CD14-positive monocyte (primary cell): ENCODE results near the gene KCNT2. TPM values are rescaled to one million over a fixed set of nuclear protein-coding genes. Genes with fewer than 3 reads are reported as not detected.

Experiments
- DNase-seq, 3 donors: peaks; one replicate each; pipeline ENCODE4 v3.0.0-alpha.2; 2011 to 2022
- H2AFZ ChIP-seq: 2 replicates; pipeline ENCODE4 v1.6.0; 2012; ENCODE audit warnings: mild to moderate bottlenecking, low read depth, low read length, inconsistent platforms; ENCODE audit not compliant: insufficient read depth, poor library complexity, severe bottlenecking
- H3K27ac ChIP-seq, 2 donors: 1 replicate in 1 of 2; 2 replicates in 1 of 2; pipeline ENCODE4 v1.5.1; 2012 to 2013; ENCODE audit warnings: low read length in 2 of 2, control low read depth in 1 of 2, inconsistent platforms in 1 of 2, low read depth in 1 of 2, mild to moderate bottlenecking in 1 of 2
- H3K27me3 ChIP-seq, 2 donors: one replicate each; pipeline versions ENCODE4 v1.6.0 to v1.6.1; 2011 to 2013; ENCODE audit warnings: low read length in 2 of 2; ENCODE audit not compliant: control insufficient read depth in 2 of 2, insufficient read depth in 2 of 2
- H3K36me3 ChIP-seq, 2 donors: replicated peaks in 1 of 2; 1 replicate in 1 of 2; 2 replicates in 1 of 2; pipeline versions ENCODE4 v1.5.1 to v1.6.1; 2012 to 2013; ENCODE audit warnings: low read length in 2 of 2, control low read depth in 1 of 2, inconsistent platforms in 1 of 2, mild to moderate bottlenecking in 1 of 2; ENCODE audit not compliant: insufficient read depth in 2 of 2, control insufficient read depth in 1 of 2
- H3K4me1 ChIP-seq, 2 donors: 1 replicate in 1 of 2; 2 replicates in 1 of 2; pipeline versions ENCODE4 v1.5.1 to v1.6.1; 2012 to 2013; ENCODE audit warnings: low read length in 2 of 2, control low read depth in 1 of 2, inconsistent platforms in 1 of 2, mild to moderate bottlenecking in 1 of 2, moderate library complexity in 1 of 2; ENCODE audit not compliant: insufficient read depth in 2 of 2, control insufficient read depth in 1 of 2
- H3K4me2 ChIP-seq: replicated peaks from 2 replicates; pipeline ENCODE3; 2012; ENCODE audit warnings: low read length, moderate library complexity, mild to moderate bottlenecking; ENCODE audit not compliant: poor library complexity, severe bottlenecking; ENCODE audit errors: extremely low read depth
- H3K4me3 ChIP-seq, 3 experiments: fragments of 200-600 bp in 1 of 3; sonication (generic) in 1 of 3; replicated peaks in 1 of 3; 1 replicate in 2 of 3; 2 replicates in 1 of 3; pipeline ENCODE4 v1.5.1; 2011 to 2013; ENCODE audit warnings: low read length in 3 of 3, mild to moderate bottlenecking in 3 of 3, control low read depth in 2 of 3, low read depth in 2 of 3, inconsistent platforms in 1 of 3, moderate library complexity in 1 of 3
- H3K79me2 ChIP-seq: 2 replicates; pipeline ENCODE4 v1.6.0; 2012; ENCODE audit warnings: mild to moderate bottlenecking, control low read depth, inconsistent platforms, low read length, moderate library complexity; ENCODE audit not compliant: insufficient read depth
- H3K9ac ChIP-seq: 2 replicates; pipeline ENCODE4 v1.6.0; 2017; ENCODE audit warnings: low read length, mild to moderate bottlenecking; ENCODE audit not compliant: insufficient read depth, poor library complexity, severe bottlenecking
- H3K9me3 ChIP-seq, 2 donors: replicated peaks in 1 of 2; 1 replicate in 1 of 2; 2 replicates in 1 of 2; pipeline versions ENCODE4 v1.5.1 to v1.6.1; 2012 to 2013; ENCODE audit warnings: low read length in 2 of 2, control low read depth in 1 of 2; ENCODE audit not compliant: control insufficient read depth in 1 of 2, insufficient read depth in 1 of 2
- H4K20me1 ChIP-seq: 2 replicates; pipeline ENCODE4 v1.6.0; 2012; ENCODE audit warnings: mild to moderate bottlenecking, low read length, control low read depth, moderate library complexity; ENCODE audit not compliant: insufficient read depth
- H3K27ac Mint-ChIP-seq, 7 donors: one replicate each; pipeline ENCODE4 v1.8.0; 2020; ENCODE audit warnings: mild to moderate bottlenecking in 7 of 7, mixed read lengths in 7 of 7, moderate library complexity in 6 of 7, inconsistent platforms in 2 of 7
- H3K27me3 Mint-ChIP-seq, 3 donors: one replicate each; pipeline ENCODE4 v1.8.0; 2021 to 2022; ENCODE audit warnings: low read depth in 3 of 3, mild to moderate bottlenecking in 3 of 3, mixed read lengths in 3 of 3, moderate library complexity in 3 of 3, inconsistent platforms in 1 of 3
- H3K36me3 Mint-ChIP-seq, 2 donors: one replicate each; pipeline ENCODE4 v1.8.0; 2020; ENCODE audit warnings: mixed read lengths in 2 of 2, inconsistent platforms in 1 of 2, mild to moderate bottlenecking in 1 of 2
- H3K4me1 Mint-ChIP-seq: one replicate; pipeline ENCODE4 v1.8.0; 2020; ENCODE audit warnings: mild to moderate bottlenecking, mixed read lengths
- H3K4me3 Mint-ChIP-seq, 2 donors: one replicate each; pipeline ENCODE4 v1.8.0; 2020; ENCODE audit warnings: mild to moderate bottlenecking in 2 of 2, mixed read lengths in 2 of 2, moderate library complexity in 1 of 2
- H3K9me3 Mint-ChIP-seq, 7 donors: one replicate each; pipeline ENCODE4 v1.8.0; 2020 to 2022; ENCODE audit warnings: mixed read lengths in 7 of 7, mild to moderate bottlenecking in 6 of 7, moderate library complexity in 6 of 7, inconsistent platforms in 2 of 7
- CTCF ChIP-seq: fragments of 200-600 bp; IDR thresholded peaks from one replicate; pipeline ENCODE4 v1.8.0; 2022; ENCODE audit warnings: antibody characterized with exemption, mild to moderate bottlenecking
- WGBS: methylation state at CpG from one replicate; pipeline ENCODE4 v1.1.5; 2013; ENCODE audit warnings: missing lambda C conversion rate; ENCODE audit not compliant: insufficient coverage; 5-methylcytosine and 5-hydroxymethylcytosine counted together
- intact Hi-C, 2 donors: fragments of 100-400 bp; cut with micrococcal nuclease; formaldehyde crosslinking; loops; one replicate each; pipeline versions ENCODE4 v1.15.0 to v1.15.1; 2023
- polyA plus RNA-seq, 3 donors: library from polyadenylated mRNA; depleted of rRNA in 1 of 3; unstranded in 2 of 3; stranded (reverse) in 1 of 3; fragments of 300-500 nt in 2 of 3; fragments of >200 nt in 1 of 3; fragmentation: Illumina TruSeq in 2 of 3; gene quantifications; 1 replicate in 2 of 3; 2 replicates in 1 of 3; pipeline ENCODE4 v1.2.3, GENCODE V29; 2012 to 2021

Gene KCNT2
- polyA plus RNA-seq, 3 donors = not detected

GRCh38 chr1:196450143-196451095, 157.8 kb downstream of the KCNT2 start:
- Mint-ChIP-seq H3K36me3 (no peaks in the 10 kb centered on the region), H3K27me3 (no peaks in the 10 kb centered on the region), H3K9me3 (peaks cover 0 to 2% (median 0%) of the 10 kb centered on the region in 7 donors), H3K27ac (no peak overlapping the region), H3K4me1 (no peaks in the 10 kb centered on the region), H3K4me3 (no peak overlapping the region)
- H2AFZ ChIP-seq = no peak overlapping the region
- no peaks in the 10 kb centered on the region for H4K20me1 ChIP-seq
- intact Hi-C loops = no loop called here
- H3K27ac ChIP-seq = no peak overlapping the region
- no peak overlapping the region for H3K4me2 ChIP-seq
- H3K4me1 ChIP-seq = no peaks in the 10 kb centered on the region
- no peaks in the 10 kb centered on the region for H3K36me3 ChIP-seq
- no peak overlapping the region for H3K4me3 ChIP-seq
- TF ChIP-seq CTCF = no peak
- no peak for DNase-seq
- H3K79me2 ChIP-seq = no peaks in the 10 kb centered on the region
- H3K9ac ChIP-seq = no peak overlapping the region
- H3K9me3 ChIP-seq = no peaks in the 10 kb centered on the region
- no CpG with 5 or more reads among the region's 4 CpGs for WGBS
- H3K27me3 ChIP-seq = no peaks in the 10 kb centered on the region

GRCh38 chr1:196449460-196449859, 158.8 kb downstream of the KCNT2 start:
- no peak for TF ChIP-seq CTCF
- H3K27ac ChIP-seq = no peak overlapping the region
- H3K4me3 ChIP-seq = no peak overlapping the region
- H3K27me3 Mint-ChIP-seq = no peaks in the 10 kb centered on the region
- H3K4me1 ChIP-seq = no peaks in the 10 kb centered on the region
- H3K36me3 ChIP-seq = no peaks in the 10 kb centered on the region
- H3K27ac Mint-ChIP-seq = no peak overlapping the region
- H3K4me2 ChIP-seq = no peak overlapping the region
- no peaks in the 10 kb centered on the region for H3K4me1 Mint-ChIP-seq
- no peak overlapping the region for H2AFZ ChIP-seq
- intact Hi-C loops = no loop called here
- DNase-seq = no peak
- H3K9me3 ChIP-seq = no peaks in the 10 kb centered on the region
- H3K79me2 ChIP-seq = no peaks in the 10 kb centered on the region
- H3K4me3 Mint-ChIP-seq = no peak overlapping the region
- H3K9ac ChIP-seq = no peak overlapping the region
- no peaks in the 10 kb centered on the region for H3K36me3 Mint-ChIP-seq
- H4K20me1 ChIP-seq = no peaks in the 10 kb centered on the region
- H3K9me3 Mint-ChIP-seq = peaks cover 0 to 2% (median 0%) of the 10 kb centered on the region in 7 donors
- H3K27me3 ChIP-seq = no peaks in the 10 kb centered on the region
